ENCODE data around the gene IL19. TPM values are rescaled to one million over a fixed set of nuclear protein-coding genes. Genes with fewer than 3 reads are reported as not detected.

The IL19 gene
- total RNA-seq, 1 experiment from 2014 or later = not detected

- Mint-ChIP-seq H3K36me3 (ENCODE audit: insufficient read depth in 1 of 3, low read depth in 3 of 3) (no peaks in the 10 kb centered on the region), H3K4me1 (peaks cover 3 to 6% of the 10 kb centered on the region in 2 experiments; a peak in 3 of 4 replicates), H3K27me3 (ENCODE audit: low read depth) (peaks cover 15% of the 10 kb centered on the region), H3K9me3 (no peaks in the 10 kb centered on the region), H3K4me3 (no peak overlapping the region), H3K27ac (no peak overlapping the region)
- H3K4me2 ChIP-seq (ENCODE audit: insufficient read depth, insufficient read length, low read length) = no peak overlapping the region
- H3K4me1 ChIP-seq (ENCODE audit: insufficient read depth, low read length) = no peaks in the 10 kb centered on the region
- no peak overlapping the region for H3K56ac ChIP-seq (ENCODE audit: insufficient read length, low read depth, low read length)
- no peak overlapping the region for H2BK120ac ChIP-seq (ENCODE audit: low read depth, low read length, poor library complexity, severe bottlenecking)
- H3K27me3 ChIP-seq (ENCODE audit: insufficient read depth, low read length) = no peaks in the 10 kb centered on the region
- H3K9ac ChIP-seq (ENCODE audit: extremely low read depth, insufficient read length, low read length) = no peak overlapping the region
- no peak overlapping the region for H3K27ac ChIP-seq (ENCODE audit: insufficient read length, low read depth, low read length)
- H2BK12ac ChIP-seq (ENCODE audit: insufficient read length, low read depth, low read length) = no peak overlapping the region
- TF ChIP-seq, protein P1, sequence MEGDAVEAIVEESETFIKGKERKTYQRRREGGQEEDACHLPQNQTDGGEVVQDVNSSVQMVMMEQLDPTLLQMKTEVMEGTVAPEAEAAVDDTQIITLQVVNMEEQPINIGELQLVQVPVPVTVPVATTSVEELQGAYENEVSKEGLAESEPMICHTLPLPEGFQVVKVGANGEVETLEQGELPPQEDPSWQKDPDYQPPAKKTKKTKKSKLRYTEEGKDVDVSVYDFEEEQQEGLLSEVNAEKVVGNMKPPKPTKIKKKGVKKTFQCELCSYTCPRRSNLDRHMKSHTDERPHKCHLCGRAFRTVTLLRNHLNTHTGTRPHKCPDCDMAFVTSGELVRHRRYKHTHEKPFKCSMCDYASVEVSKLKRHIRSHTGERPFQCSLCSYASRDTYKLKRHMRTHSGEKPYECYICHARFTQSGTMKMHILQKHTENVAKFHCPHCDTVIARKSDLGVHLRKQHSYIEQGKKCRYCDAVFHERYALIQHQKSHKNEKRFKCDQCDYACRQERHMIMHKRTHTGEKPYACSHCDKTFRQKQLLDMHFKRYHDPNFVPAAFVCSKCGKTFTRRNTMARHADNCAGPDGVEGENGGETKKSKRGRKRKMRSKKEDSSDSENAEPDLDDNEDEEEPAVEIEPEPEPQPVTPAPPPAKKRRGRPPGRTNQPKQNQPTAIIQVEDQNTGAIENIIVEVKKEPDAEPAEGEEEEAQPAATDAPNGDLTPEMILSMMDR (conservative IDR thresholded peaks at IDR 0.05) = no peak
- H4K5ac ChIP-seq (ENCODE audit: insufficient read length, low read depth, low read length) = no peak overlapping the region
- no peak overlapping the region for H2BK15ac ChIP-seq (ENCODE audit: low read depth, low read length)
- no peak overlapping the region for H4K91ac ChIP-seq (ENCODE audit: insufficient read length, low read depth, low read length)
- no peak overlapping the region for H2BK5ac ChIP-seq (ENCODE audit: insufficient read length, low read length)
- H3K4ac ChIP-seq (ENCODE audit: low read depth, low read length) = no peak overlapping the region
- H2AK5ac ChIP-seq (ENCODE audit: insufficient read length, low read length) = no peak overlapping the region
- H3K23me2 ChIP-seq (ENCODE audit: insufficient read length, low read depth, low read length, poor library complexity, severe bottlenecking) = no peaks in the 10 kb centered on the region
- H2AFZ ChIP-seq (ENCODE audit: low read length) = no peak overlapping the region
- DNase-seq = no peak
- no peak overlapping the region for H2BK20ac ChIP-seq (ENCODE audit: low read depth, low read length, poor library complexity, severe bottlenecking)
- H3K14ac ChIP-seq (ENCODE audit: insufficient read depth, low read length) = no peak overlapping the region
- no peak overlapping the region for H3K23ac ChIP-seq (ENCODE audit: insufficient read length, low read depth, low read length)
- H3K18ac ChIP-seq (ENCODE audit: insufficient read length, low read depth, low read length) = no peak overlapping the region
- H4K8ac ChIP-seq (replicated peaks; ENCODE audit: insufficient read length, low read depth, low read length) = no peak overlapping the region
- H3K79me2 ChIP-seq (ENCODE audit: insufficient read depth, low read length) = no peaks in the 10 kb centered on the region
- no peaks in the 10 kb centered on the region for H4K20me1 ChIP-seq (ENCODE audit: control insufficient read depth, insufficient read depth, insufficient read length)
- no peaks in the 10 kb centered on the region for H3K9me3 ChIP-seq (ENCODE audit: control insufficient read depth, low read depth, low read length)
- no peaks in the 10 kb centered on the region for H3K79me1 ChIP-seq (ENCODE audit: insufficient read depth, low read depth, low read length, poor library complexity, severe bottlenecking)
- no peak overlapping the region for H3T11ph ChIP-seq (ENCODE audit: low read length)
- no CpG with 5 or more reads among the region's 3 CpGs for WGBS (ENCODE audit: extremely low coverage, insufficient read length, low lambda C conversion rate)
Measured at GRCh38 chr1:206753141-206753540, 17.4 kb upstream of the IL19 start.

Measured in H9 (cell line).